Measurements from ENCODE around the gene FAM219A. TPM values are rescaled to one million over a fixed set of nuclear protein-coding genes. Genes with fewer than 3 reads are reported as not detected.
"Not testable (repeated sequence)": the region's sequence is repeated elsewhere in the genome, so short reads cannot be mapped to it uniquely, and the experiment has no call there.

The FAM219A gene
- total RNA-seq, 1 experiment from 2014 or later, result 22.7 TPM

DNA sequence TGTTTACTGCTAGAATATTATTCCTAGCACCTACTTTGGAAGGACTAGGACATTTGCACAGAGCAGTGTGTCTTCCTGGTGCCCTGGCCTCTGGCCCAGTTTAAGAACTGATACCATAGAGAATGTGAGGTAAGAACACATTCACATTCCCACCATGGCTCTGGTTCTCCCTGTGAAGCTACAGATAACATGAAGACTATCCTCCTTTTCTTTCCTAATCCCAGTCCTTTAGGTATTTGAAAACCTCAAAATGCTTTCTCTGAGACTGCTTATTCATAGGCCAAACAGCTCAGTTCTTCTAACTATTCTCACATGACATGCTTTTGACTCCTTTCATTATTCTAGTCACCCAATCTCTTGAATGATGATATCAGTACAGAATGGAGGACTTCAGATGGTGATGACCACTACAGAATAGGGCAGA lies 11.9 kb downstream of the FAM219A start:
- DNase-seq, result no peak
- Histone ChIP-seq H3K27me3 (ENCODE audit: control insufficient read depth, insufficient read depth, low read length) (no peaks in the 10 kb centered on the region), H3K4me3 (ENCODE audit: insufficient read depth, low read depth, low read length) (no peak overlapping the region), H3K36me3 (replicated peaks; ENCODE audit: control insufficient read depth, insufficient read depth, low read length) (no peaks in the 10 kb centered on the region)

- no peak for DNase-seq
- H3K27me3 ChIP-seq (ENCODE audit: control insufficient read depth, insufficient read depth, low read length), result no peaks in the 10 kb centered on the region
- H3K36me3 ChIP-seq (replicated peaks; ENCODE audit: control insufficient read depth, insufficient read depth, low read length), result no peaks in the 10 kb centered on the region
- H3K4me3 ChIP-seq (ENCODE audit: insufficient read depth, low read depth, low read length), result no peak overlapping the region
Measured at GRCh38 chr9:34443976-34444375, 14.4 kb downstream of the FAM219A start.

DNA sequence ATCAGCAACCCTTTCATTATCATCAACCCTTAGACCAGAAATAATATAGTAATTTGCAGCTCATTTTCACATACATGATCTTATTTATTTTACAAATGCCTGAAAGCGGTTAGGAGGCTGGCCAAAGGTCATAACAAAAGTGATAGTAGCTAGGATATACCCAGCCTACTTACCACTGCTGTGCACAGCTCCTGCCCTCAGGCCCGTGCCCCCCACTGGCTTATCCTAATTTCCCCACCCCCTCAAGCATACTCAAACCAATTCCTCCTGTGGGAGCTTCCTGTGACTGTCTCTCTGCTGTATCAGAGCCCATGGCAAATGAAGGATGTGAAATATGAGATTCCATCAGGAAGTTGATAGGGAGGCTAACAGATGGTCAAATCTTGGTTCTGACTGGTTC lies 14.8 kb downstream of the FAM219A start:
- no peak for DNase-seq
- Histone ChIP-seq H3K36me3 (replicated peaks; ENCODE audit: control insufficient read depth, insufficient read depth, low read length) (no peaks in the 10 kb centered on the region), H3K4me3 (ENCODE audit: insufficient read depth, low read depth, low read length) (no peak overlapping the region)

DNA sequence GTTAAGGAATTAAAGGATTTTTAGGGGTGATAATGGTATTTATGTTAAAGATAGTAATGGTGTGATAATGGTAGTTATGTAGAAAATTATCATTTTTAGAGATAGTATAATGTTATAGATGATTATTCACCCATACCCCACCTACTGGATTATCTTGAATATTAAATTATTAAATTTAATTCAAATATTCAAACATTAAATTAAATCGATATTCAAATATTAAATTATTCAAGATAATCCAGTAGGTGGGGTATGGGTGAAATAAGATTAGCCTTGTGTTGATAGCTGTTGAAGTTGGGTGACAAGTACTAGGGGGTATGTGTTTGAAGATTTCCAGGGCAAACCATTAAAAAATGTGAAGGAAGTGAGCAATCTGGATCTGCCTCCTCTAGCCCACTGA lies 15.6 kb downstream of the FAM219A start:
- DNase-seq, result no peak
- H3K27me3 ChIP-seq (ENCODE audit: control insufficient read depth, insufficient read depth, low read length), result no peaks in the 10 kb centered on the region
- no peaks in the 10 kb centered on the region for H3K36me3 ChIP-seq (replicated peaks; ENCODE audit: control insufficient read depth, insufficient read depth, low read length)
- H3K4me3 ChIP-seq (ENCODE audit: insufficient read depth, low read depth, low read length), result no peak overlapping the region

More for the DNA sequence above, 14.8 kb downstream of the FAM219A start:
- no peaks in the 10 kb centered on the region for H3K27me3 ChIP-seq (ENCODE audit: control insufficient read depth, insufficient read depth, low read length)

GRCh38 chr9:34440017-34440416 lies 18.4 kb downstream of the FAM219A start:
- no peak for DNase-seq
- H3K4me3 ChIP-seq (ENCODE audit: insufficient read depth, low read depth, low read length), result no peak overlapping the region
- H3K27me3 ChIP-seq (ENCODE audit: control insufficient read depth, insufficient read depth, low read length), result no peaks in the 10 kb centered on the region
- no peaks in the 10 kb centered on the region for H3K36me3 ChIP-seq (replicated peaks; ENCODE audit: control insufficient read depth, insufficient read depth, low read length)

GRCh38 chr9:34438465-34438864 lies 19.9 kb downstream of the FAM219A start:
- H3K36me3 ChIP-seq (replicated peaks; ENCODE audit: control insufficient read depth, insufficient read depth, low read length); H3K27me3 ChIP-seq (ENCODE audit: control insufficient read depth, insufficient read depth, low read length); H3K4me3 ChIP-seq (ENCODE audit: insufficient read depth, low read depth, low read length); DNase-seq: not testable (repeated sequence)

GRCh38 chr9:34437926-34438307 lies 20.5 kb downstream of the FAM219A start:
- not testable (repeated sequence) for DNase-seq; H3K36me3 ChIP-seq (replicated peaks; ENCODE audit: control insufficient read depth, insufficient read depth, low read length); H3K4me3 ChIP-seq (ENCODE audit: insufficient read depth, low read depth, low read length); H3K27me3 ChIP-seq (ENCODE audit: control insufficient read depth, insufficient read depth, low read length)

DNA sequence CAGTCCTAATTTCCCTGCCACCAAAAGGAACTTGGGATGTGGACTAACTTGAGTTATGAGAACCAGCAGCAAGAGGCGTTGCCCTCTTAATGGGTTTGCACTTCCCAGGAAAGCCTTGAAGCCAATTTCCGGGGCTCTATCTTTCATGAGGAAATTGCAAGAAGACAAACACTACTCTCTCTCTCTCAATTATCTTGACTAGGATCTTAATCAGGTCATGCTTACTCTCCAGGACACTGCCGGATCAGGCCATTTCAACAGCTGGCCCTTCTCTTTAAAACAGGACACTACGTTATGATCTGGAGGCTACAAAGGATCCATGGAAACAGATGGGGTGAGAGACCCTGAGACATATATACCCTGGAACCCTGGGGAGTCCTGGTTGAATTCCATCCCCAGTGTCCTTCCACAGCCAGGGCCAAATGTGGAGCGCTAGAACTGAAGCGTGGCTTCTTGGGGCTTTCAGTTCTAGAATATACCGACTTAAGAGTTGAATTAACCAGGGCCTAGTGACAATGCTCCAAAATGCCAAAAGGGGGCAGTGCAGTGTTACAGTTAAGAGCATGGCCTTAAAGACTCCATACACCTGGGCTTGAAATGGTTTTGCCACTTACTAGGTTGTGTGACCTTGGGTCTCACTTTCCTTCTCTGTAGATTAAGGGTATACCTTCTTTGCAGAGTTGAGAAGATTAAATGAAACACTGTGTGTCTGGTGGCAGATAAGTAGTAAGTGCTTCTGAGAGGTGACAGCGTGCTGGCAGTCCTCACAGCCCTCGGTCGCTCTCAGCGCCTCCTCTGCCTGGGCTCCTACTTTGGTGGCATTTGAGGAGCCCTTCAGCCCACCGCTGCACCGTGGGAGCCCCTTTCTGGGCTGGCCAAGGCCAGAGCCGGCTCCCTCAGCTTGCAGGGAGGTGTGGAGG lies 21.1 kb downstream of the FAM219A start:
- DNase-seq, result peak; percentile 87
- no peaks in the 10 kb centered on the region for H3K36me3 ChIP-seq (replicated peaks; ENCODE audit: control insufficient read depth, insufficient read depth, low read length)
- no peaks in the 10 kb centered on the region for H3K27me3 ChIP-seq (ENCODE audit: control insufficient read depth, insufficient read depth, low read length)
- no peak overlapping the region for H3K4me3 ChIP-seq (ENCODE audit: insufficient read depth, low read depth, low read length)

- Histone ChIP-seq H3K27me3 (ENCODE audit: control insufficient read depth, insufficient read depth, low read length) (no peaks in the 10 kb centered on the region), H3K4me3 (ENCODE audit: insufficient read depth, low read depth, low read length) (no peak overlapping the region), H3K36me3 (replicated peaks; ENCODE audit: control insufficient read depth, insufficient read depth, low read length) (no peaks in the 10 kb centered on the region)
- DNase-seq, result no peak
Measured at GRCh38 chr9:34431667-34432066, 26.7 kb downstream of the FAM219A start.

GRCh38 chr9:34430843-34431437 lies 27.4 kb downstream of the FAM219A start:
- Histone ChIP-seq H3K4me3 (ENCODE audit: insufficient read depth, low read depth, low read length) (no peak overlapping the region), H3K36me3 (replicated peaks; ENCODE audit: control insufficient read depth, insufficient read depth, low read length) (no peaks in the 10 kb centered on the region), H3K27me3 (ENCODE audit: control insufficient read depth, insufficient read depth, low read length) (no peaks in the 10 kb centered on the region)
- peak; percentile 79 for DNase-seq

DNA sequence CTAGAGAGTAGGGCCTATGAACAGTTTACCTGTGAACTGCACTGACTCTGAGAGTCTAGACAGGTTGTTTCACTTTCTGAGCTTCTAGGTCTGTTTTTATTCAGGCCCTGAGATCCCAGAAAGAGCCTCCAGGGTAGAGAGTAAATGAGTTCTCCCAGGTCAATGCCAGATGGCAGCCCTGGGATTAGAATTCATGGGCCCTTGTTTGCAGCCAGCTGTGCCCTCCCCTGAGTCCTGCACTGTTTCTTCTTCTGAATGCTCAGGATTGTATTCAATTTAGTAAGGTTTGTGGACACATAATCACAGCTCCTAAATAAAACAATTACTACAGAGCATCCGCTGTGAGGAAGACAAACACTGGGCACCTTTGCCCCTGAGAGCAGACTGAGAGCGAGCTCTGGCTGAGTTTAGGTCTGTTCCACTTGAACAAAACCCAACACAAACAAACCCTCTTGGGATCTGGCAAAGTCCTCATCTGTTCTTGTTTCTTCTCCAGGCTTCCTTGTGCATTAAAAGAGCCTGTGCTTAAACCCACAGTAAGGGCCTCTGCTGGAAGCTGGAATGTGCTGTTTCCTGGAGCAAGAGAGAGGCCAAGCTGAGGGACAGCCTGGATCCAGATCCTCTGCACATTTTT lies 29.9 kb downstream of the FAM219A start:
- no peak overlapping the region for H3K4me3 ChIP-seq (ENCODE audit: insufficient read depth, low read depth, low read length)
- no peaks in the 10 kb centered on the region for H3K27me3 ChIP-seq (ENCODE audit: control insufficient read depth, insufficient read depth, low read length)
- no peak for DNase-seq
- no peaks in the 10 kb centered on the region for H3K36me3 ChIP-seq (replicated peaks; ENCODE audit: control insufficient read depth, insufficient read depth, low read length)

DNA sequence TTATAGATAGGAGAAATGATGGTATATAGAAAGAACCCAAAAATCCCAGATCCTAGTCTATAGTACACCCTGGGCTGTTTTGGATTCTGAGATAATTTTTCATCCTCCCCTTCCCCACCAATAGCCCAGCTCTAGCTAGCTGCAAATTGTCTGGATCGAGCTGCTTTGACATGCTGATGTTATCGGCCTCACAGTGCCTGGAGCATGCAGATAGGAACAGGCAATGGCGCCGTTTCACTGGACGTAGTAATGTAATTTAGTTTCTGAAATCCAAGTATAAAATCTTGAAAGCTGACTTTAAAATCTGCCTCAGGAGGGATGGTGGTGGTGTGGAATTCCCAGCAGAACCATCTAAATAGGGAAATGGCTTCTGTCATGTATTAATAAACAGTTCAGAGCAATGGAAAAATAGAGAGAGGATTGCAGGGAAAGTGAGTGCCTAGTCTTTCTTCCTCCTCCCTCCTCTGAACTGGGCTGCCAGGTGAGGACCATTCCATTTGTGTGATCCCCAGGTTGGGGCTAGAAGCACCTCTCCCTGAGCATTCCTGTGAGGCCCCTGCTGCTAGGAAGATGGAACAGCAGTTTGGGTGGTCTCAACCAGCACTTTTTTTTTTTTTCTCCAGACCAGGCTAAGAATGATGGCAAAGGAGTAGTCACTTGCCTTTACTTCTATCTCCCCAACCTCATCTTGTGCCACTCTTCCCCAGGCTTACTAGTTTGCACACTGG lies 31.9 kb downstream of the FAM219A start:
- Histone ChIP-seq H3K27me3 (ENCODE audit: control insufficient read depth, insufficient read depth, low read length) (no peaks in the 10 kb centered on the region), H3K36me3 (replicated peaks; ENCODE audit: control insufficient read depth, insufficient read depth, low read length) (no peaks in the 10 kb centered on the region), H3K4me3 (ENCODE audit: insufficient read depth, low read depth, low read length) (no peak overlapping the region)
- peak; percentile 68 for DNase-seq

DNA sequence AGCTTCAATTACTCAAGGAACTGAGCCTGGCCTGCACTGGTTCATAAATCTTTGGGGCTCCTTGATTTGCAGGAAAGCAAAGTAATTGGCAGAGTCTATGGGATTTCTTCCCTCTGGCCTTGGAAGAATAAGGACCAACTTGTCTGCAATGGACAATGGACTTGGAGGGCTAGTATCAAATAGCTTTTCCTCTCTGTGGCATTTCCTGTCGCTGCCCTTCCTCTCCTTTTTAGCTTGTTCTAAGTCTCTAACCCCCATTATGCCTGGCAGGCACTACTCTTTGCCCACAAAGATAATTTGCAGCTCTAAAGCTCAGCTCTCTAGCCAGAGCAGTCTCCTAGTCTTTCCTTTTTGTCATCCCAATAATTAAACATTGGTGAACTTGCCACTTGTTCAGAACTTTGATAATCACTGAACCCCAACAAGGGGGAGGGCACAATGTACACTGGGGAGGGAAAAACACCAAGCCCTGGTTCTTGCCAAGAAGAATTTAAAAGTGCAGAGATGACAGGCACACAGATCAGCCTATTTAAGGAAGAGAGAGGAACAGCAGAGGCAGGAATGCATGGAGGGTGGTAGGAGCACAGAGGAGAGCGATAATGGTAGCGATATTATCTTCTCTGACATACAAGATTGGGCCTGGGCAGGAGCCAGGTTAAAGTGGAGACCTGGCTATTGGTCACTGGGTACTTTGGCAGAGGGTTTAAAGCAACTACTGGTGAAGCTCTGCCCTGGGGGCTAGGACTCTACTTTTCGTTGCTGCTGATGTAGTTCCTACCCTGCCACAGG lies 38.5 kb downstream of the FAM219A start:
- H3K36me3 ChIP-seq (replicated peaks; ENCODE audit: control insufficient read depth, insufficient read depth, low read length), result no peaks in the 10 kb centered on the region
- no peaks in the 10 kb centered on the region for H3K27me3 ChIP-seq (ENCODE audit: control insufficient read depth, insufficient read depth, low read length)
- H3K4me3 ChIP-seq (ENCODE audit: insufficient read depth, low read depth, low read length), result no peak overlapping the region
- DNase-seq, result no peak

DNA sequence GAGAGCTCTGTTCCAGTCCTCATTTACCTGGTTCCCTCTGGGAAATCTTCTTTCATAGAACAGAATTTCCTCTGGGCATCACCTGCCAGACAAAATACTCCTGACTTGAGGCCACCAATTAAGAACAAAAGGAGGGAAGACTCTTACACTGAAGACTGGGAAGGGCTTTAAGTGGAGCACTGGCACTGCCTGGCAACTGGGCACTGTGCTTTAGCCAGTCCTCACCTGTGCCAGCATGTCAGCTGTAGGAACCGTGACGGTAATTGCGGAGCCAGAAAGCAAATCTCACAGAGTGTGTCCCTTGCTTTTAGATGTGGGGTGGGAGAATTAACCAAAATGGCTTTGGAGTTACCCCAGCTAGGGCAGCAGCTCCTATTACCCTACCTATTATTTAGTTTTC lies 40.6 kb downstream of the FAM219A start:
- no peak overlapping the region for H3K4me3 ChIP-seq (ENCODE audit: insufficient read depth, low read depth, low read length)
- DNase-seq, result no peak
- no peaks in the 10 kb centered on the region for H3K36me3 ChIP-seq (replicated peaks; ENCODE audit: control insufficient read depth, insufficient read depth, low read length)
- no peaks in the 10 kb centered on the region for H3K27me3 ChIP-seq (ENCODE audit: control insufficient read depth, insufficient read depth, low read length)
